EH (cell line): ENCODE data around the gene CHN2.

Experiments used
- DNase-seq: peaks from one replicate; pipeline ENCODE4 v3.0.0-alpha.2; 2015; ENCODE audit warnings: low read depth

CHN2 gene

DNA sequence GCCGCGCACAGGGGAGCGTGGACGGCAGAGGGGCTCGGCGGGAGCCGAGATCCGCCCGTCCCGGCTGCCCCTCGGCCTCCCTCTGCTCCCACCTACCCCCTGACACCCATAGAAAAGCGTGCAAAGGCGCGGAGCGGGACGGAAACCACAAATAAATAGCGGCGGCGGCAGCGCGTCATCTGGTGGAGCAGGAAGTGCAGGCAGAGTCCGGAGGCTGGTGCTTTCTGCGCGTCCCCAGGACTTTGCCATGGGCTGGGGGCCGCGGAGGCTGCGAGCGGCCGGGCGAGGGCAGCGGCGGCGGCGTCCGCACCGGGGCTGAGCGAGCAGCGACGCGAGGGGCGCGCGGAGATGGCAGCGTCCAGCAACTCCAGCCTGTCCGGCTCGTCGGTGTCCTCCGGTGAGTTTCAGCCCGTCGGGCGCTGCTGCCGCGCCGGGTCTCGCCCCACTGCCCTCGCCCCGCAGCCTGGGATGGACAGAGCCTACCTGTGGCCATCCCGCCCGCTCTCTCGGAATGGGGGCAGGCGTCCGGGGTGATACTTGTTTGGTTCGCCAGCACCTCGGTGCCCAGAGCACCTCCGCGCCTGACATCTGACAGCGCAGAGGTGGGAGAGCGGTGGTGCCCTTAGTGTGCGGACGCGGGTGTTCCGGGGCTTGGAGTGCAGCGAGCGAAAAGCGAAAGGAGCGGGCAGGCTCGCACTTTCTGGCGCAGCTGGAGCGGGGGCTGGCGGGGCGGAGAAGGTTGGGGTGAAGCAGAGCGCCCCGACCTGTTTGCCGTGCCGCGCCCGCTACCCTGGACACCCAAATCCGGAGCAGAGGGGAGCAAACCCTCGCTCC lies at the start of gene CHN2:
TSS of gene CHN2 (plus strand) at position 182 of the 834 bp plus-strand sequence.
- DNase-seq: peak; percentile 21

DNA sequence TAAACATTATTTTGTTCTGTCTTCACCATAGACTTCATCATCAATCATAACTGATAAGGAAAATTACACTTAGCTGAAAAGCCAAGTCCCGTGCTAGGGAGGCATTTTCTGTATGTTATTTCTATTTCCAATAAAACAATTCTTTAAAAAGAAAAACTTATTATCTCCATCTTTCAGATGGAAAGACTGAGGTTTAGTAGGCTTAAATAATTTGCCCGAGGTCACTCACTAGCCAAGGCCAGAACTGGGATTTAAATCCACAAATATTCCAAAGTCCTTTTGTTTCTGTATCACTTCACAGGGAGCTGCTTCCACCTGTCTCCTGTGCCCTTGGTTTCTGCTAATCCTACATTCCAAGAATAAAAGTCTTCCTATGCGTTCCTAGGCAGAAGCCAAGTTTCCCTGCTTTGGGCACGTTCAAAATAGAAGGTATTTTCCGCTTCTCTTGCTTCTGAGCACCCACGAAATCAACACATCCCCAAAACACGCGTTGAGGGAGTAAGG lies 49.0 kb upstream of the CHN2 start:
- no peak for DNase-seq

DNA sequence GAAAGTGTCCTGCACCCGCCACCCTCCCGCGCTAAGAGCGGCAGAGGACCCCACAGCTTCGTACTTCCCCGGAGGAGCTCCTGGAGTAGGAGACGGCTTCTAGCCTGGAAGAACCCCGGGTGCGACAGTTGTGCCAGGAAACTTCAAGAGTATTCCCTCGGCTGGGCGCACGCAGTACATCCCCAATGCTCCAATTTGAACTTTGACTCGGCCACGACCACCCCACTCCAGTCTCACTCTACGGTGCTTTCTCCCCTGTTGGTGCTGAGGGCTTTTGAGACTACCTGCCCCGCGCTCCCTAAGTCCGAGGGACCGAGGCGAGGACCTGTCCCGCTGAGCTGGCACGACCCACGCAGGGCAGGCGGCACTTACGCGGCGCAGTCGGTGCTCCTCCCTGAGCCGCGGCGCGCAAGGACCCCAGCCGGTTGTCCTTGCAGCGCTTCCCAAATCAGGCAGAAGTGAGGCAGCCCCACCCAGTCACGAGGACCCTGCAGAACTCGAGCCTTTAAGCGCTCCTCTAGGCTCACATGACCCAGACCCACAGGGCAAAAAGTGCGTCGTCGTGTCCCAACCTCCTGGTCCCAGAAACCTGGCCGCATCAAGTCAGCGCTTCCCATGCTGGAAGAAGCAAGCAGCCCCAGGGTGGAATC lies 48.4 kb upstream of the CHN2 start, which contains the start of gene CPVL:
TSS of gene CPVL (minus strand) at position 481 of the 650 bp plus-strand sequence. CDS start 25,476 bp downstream, outside the sequence.
- no peak for DNase-seq

DNA sequence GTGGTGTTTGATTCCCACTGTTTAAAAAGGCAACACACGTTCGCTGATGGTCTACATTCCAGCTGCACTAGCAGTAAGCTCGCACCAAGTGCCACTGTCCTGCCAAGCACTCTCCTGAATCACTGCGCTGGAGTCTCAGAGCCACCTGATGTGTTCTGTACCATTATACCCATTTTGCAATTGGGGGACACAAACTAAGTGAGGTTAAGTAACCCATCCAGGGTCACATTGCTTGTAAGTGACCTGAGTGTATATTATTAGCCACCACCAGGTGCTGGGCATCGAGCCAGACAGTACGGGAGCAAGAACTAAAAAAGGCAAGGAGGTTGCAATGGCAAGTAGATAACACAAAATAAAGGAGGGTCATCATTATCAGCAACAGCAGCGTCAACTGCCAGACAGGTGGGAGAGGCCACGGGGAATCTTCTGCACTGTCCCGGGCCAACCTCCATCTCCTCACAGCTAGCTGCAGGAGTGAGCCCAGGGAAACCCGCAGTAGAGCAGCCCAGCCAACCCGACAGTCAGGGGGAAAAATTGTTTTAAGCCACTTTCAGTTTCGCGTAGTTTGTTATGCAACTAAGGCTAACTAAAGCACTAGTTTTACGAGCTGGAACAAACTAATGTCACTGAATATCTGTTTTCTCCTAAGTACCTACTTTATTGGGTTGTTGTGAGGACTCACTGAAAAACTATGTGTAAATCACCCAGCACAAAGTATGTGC lies 47.5 kb upstream of the CHN2 start:
- DNase-seq: peak; percentile 24

DNA sequence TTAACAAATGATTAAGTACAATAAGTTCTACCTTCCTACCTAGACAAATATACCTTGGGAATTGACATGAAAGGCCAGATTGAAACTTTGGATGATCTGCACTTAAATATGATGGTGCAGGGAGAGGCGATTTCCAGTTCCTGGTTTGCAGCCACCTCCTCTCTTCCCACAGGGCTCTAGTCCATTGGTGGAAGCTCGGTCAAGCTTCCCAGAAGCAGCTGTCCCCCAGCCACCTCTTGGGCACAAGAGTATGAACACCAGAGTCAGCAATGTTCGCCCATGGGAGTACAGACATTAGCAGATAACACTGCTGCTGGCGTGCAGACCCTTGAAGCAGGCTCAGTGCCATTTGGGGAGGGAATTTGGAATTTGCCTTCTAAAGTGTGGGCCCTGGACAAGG lies 46.8 kb upstream of the CHN2 start:
- no peak for DNase-seq

DNA sequence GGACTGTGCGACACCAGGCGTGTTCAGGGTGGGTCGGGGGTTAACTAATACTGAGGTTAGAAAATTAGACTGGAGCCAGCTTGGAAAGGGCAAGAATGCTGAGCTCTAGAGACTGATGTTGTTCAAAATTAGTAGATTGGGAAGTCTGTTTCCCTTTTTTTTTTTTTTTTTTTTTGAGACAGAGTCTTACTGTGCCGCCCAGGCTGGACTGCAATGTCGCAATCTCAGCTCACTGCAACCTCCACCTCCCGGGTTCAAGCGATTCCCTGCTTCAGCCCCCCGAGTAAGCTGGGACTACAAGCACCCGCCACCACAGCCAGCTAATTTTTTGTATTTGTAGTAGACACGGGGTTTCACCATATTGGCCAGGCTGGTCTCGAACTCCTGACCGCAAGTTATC lies 45.5 kb upstream of the CHN2 start:
- no peak for DNase-seq

DNA sequence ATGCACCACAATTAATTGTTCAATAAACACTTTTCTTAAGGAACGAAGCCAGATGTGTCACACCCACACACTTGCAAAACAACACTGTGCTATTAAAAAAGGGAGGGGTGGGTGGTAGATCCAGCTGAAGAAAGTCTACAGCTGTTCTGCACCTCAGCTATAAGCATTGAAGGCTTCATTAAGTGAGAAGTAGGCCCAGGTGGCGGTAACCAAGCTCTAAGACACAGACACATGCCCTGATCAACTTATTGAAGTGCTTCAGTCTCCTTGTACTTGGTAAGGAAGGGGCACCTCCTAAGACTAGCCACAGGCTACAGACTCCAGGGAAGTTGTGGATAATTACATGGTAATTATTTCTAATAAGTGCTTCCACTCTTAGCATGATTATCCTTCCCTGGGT lies 43.7 kb upstream of the CHN2 start:
- DNase-seq: no peak

DNA sequence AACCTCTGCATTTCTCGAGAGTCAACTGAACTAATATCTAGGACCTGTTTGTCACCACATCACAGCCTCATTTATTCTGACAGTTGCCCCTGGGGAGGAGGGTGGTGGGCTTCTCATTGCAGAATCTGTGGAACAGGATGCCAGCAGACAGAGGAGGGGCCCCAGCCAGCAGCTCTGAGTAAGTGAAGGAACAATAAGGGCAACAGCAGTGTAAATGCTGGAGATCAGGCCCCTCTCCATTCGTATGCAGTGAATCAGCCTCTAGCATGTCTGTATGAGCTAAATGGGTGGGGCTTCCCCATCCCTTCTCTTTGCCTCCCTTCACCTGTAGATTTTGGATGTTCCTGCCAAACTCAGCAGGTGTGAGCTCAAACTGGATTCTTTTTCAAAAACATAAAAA lies 40.5 kb upstream of the CHN2 start:
- no peak for DNase-seq

DNA sequence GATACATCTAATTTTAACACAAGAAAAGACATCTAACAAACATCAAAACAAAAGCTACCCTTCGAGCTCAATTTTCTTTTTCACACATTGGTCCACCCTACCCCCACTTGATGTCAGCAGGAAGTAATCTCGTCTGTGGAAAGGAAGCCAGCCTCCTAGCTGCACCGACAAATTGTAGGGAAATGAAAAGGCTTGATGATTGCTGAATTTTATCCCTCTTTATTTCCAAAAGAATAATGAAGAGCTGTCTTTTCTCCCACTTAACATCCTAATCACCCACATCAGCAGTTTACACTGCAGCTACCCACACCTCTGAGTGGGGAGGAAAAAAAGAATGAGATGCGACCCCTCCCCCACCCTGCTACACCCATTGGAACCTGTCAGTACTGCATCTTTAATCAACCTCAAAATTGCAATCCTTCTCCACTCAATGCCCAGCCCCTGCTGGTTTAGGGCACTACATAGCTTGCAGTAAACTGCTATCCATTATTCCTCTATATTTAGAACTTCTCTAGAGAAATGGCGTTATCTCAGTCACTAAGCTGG lies 37.6 kb upstream of the CHN2 start:
- no peak for DNase-seq

DNA sequence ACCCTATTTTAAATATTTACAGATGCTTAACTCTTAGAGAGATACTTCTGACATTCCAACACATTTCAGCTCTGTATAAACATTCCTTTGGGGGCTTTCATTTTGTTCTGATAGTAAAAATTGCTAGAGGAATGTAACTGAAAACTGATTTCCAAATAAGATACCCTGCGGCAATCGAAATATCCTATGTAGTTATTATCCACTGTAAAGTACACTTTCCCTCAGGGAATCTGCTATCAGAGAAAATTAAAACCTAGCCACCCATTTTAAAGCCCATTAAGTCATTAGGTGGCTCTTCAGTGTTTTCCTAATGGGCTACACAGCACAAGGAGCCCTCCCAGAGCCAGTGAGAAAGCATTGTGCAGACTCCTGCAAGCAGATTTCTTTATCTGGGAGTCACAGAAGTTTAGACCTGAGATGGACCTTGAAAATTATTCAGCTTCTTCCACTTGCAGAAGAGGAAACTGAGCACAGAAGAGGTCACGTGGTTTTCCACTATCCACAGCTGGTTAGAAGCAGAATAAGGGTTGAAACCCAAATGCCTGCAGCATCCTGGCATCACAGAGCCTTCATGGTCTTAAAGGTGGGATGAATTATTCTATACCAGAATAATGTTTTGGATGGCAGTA lies 35.7 kb upstream of the CHN2 start:
- DNase-seq: no peak

DNA sequence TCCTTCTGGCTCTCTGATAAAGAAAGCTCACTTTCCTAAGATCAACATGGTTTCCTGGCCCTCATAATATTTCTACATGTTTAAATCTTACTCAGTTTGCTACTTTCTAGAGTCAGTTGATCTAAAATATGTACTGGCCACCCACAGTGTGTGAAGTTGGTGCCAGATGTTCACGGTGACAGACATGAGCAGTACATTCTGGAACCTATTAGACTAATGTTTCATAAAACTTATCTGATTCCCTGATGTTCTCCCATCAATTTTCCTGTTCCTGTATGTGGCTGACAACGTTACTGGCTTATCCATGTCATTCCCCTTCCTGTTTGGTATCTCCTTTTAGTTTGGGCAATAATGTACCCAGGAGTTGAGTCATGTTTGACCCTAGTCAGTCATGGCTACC lies 34.5 kb upstream of the CHN2 start:
- DNase-seq: no peak

DNA sequence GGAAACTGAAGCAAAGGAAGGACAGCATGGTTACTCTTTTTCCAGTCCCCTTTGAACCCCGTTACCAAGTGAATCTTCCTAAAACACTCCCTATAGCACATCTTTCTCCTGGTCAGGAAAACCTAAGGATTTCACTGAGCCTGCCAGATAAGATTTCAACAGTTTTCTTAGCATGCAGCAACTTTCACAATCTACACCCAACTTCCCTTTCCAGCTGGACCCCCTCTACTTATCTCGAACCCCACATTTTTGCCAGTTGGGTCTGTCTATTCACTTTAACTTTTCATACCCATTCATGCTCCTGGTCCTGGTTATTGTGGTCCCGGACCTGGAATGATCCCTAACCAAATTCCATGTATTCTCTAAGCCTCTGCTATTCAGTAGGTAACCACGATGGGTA lies 33.3 kb upstream of the CHN2 start:
- DNase-seq: no peak

DNA sequence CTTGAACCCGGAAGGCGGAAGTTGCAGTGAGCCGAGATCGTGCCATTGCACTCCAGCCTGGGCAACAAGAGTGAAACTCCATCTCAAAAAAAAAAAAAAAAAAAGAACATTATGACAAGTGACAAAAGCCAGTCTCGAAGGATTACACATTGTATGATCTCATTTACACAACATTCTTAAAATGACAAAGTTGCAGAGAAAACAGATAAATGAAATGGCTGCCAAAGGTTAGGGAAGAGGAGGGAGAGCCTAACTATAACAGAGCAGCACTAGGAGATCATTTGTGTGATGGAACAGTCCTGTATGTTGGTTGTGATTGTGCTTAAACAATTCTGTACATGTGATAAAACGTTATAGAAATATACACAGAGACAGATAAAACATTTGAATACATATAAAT lies 32.0 kb upstream of the CHN2 start:
- DNase-seq: no peak

DNA sequence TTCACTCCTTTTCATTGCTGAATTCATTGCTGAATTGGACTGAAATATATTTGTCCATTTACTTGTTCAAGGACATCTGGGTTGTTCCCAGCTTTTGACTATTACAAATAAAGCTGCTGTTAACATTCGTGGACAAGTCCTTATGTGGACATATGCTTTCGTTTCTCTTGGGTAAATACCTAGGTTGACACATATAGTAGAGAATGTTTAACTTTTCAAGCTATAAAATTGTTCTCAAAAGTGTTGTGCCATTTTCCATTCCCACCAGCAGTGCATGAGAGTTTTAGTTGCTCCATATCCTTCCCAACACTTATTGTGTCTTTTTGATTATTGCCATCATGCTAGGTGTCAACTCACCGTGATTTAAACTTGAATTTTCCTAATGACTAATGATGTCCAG lies 30.7 kb upstream of the CHN2 start:
- no peak for DNase-seq

DNA sequence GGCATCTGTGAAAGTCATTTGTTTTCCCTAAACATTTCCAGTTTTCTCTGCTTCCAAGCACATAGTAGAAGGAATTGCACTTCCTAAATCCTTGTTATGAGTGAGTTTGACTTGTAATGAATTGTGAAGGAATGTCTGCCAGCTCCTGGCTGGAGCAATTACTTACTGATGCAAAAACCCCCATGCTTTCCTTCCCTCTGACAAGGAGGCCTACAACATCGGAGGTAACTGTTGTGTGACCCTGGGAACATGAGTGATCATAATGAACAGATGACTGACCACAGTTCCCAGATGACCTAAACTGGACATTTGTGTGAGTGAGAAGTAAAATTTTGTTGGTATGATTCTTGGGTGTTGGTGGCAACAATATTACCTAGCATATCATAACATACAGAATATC lies 26.9 kb upstream of the CHN2 start:
- no peak for DNase-seq

DNA sequence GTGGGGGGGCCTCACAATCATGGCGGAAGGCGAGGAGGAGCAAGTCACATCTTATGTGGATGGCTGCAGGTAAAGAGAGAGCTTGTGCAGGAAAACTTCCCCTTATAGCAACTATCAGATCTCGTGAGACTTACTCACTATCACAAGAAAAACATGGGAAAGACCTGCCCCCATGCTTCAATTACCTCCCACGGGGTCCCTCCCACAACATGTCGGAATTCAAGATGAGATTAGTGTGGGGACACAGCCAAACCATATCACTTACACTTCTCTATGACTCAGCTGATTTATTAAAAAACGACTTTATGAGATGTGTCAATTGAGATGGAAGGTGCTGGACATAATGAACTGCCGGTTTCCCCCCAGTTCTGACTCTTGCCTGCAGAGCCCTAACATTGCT lies 23.8 kb upstream of the CHN2 start:
- DNase-seq: no peak

DNA sequence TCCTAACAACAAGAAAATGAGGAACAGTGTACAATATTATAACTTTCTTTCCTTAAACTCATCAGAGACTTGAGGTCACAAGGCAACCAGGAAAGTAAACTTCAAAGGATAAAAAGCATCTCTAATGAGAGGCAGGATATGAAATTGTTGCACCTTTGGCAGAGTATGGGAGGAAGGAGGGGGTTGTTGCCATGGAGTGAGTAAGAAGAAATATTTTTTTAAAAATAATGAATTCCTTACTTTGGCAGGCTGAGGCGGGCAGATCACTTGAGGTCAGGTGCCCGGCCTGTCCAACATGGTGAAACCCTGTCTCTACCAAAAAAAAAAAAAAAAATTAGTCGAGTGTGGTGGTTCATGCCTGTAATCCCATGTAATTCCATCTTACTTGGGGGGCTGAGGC lies 21.1 kb upstream of the CHN2 start:
- no peak for DNase-seq

DNA sequence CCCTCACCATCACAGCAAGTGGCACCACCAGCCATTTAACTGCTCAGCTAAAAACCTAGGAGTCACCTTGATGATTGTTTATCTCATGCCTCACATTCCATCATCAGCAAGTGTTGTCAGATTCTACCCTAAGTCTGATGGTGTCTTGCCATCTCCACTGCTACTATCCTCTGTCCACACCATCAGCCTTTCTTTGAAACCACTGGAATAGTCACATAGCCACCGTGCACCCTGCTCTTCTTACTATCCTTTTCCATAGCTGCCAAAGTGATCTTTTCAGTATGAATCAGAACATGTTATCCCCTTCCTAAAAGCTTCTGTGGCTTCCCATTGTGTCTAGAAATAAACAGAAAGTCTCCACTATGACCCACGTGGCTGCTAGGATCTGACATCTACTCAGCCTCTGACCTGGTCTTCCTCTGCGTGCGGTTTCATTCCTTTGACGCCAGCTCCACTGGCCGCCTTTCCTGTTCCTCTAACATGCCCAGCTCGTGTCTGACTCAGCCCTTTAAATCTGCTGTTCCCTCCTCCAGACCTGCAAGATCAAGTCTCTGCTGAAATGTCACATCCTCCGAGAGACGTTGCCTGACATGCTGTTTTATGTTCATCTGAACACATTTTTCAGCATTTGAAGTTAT lies 16.5 kb upstream of the CHN2 start:
- DNase-seq: no peak

DNA sequence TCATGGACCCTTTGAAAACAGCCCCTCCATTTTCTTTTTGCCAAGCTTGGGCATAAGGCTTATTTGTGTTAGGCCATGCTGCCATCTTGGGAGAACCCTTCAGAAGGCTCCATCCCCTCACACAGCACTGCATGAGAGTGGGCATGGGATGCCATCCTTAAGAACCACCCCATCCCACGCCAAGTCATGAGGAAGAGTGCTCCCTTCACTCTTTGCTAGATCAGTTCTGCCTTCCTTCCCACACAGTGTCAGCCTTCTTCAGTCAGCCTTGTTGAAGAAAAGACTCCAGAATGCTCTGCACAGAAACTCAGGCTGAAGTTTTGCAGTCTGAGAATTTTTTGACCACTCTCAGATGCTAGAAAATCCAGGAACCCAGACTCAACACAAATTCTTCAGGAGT lies 15.5 kb upstream of the CHN2 start:
- DNase-seq: no peak

DNA sequence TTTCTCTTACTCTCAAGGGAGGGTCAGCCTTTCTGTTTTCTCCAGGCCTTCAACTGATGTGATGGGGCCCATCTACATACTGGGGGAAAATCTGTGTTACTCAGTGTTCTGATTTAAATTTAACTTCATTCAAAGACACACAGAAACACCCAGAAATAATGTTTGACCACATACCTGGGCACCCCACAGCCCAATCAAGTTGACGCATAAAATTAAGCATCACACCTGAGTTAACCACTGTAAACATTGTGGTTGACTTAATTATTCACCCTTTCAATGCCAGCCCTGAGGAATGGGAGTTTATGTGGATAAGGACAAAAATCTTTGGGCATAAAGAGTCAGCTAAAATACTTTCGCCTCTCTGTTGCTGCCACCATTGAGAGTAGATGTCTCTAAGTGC lies 10.0 kb upstream of the CHN2 start:
- DNase-seq: no peak

DNA sequence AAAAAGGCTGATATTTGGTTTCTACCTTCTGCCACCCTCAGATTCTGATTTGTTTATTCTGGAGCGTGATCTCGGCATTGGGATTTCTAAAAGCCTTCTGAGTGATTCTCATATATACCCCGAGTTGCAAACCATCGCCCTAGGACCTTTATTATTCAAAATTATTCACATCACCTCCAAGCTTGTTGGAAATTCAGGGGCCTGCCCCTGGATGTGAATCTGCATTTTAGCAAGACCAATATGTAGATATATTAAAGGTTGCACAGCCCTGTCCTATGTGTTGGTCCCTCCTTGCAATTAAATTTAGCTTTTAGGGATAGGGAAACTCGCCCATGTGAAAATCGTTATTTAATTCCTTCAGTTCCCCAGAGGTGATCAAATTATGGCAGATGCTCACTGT lies 9.0 kb upstream of the CHN2 start:
- no peak for DNase-seq
